Neural cell (in vitro differentiated cells): ENCODE measurements around the gene TNK2. TPM values are rescaled to one million over a fixed set of nuclear protein-coding genes. Genes with fewer than 3 reads are reported as not detected.

ENCODE experiments used
- H2AFZ ChIP-seq: fragments of 200-600, 300-800 bp; sonication (generic), shearing (Covaris generic); 2 replicates; pipeline ENCODE4 v1.6.0; 2014; ENCODE audit warnings: low read depth, mild to moderate bottlenecking, antibody characterized with exemption, low read length, moderate library complexity
- H3F3A ChIP-seq: fragments of 200-600 bp; shearing (Covaris generic); 2 replicates; pipeline ENCODE4 v1.6.1; 2016; ENCODE audit warnings: mild to moderate bottlenecking, moderate library complexity, mixed read lengths, antibody characterized with exemption, low read length; ENCODE audit not compliant: insufficient read depth, poor library complexity, severe bottlenecking
- H3K27ac ChIP-seq: fragments of 200-600, 300-800 bp; sonication (generic), shearing (Covaris generic); 2 replicates; pipeline ENCODE4 v1.5.1; 2014; ENCODE audit warnings: mild to moderate bottlenecking, low read length, moderate library complexity
- H3K27me3 ChIP-seq: fragments of 300-800, 200-600 bp; sonication (generic), shearing (Covaris generic); 2 replicates; pipeline ENCODE4 v1.6.0; 2014; ENCODE audit warnings: mild to moderate bottlenecking, low read depth, low read length, moderate library complexity; ENCODE audit not compliant: insufficient read depth
- H3K36me3 ChIP-seq: fragments of 300-800, 200-600 bp; sonication (generic), shearing (Covaris generic); 2 replicates; pipeline ENCODE4 v1.5.1; 2014; ENCODE audit warnings: mild to moderate bottlenecking, antibody characterized with exemption, low read length, moderate library complexity; ENCODE audit not compliant: insufficient read depth
- H3K4me2 ChIP-seq: fragments of 300-800, 200-600 bp; sonication (generic), shearing (Covaris generic); 2 replicates; pipeline ENCODE4 v1.6.0; 2014; ENCODE audit warnings: mild to moderate bottlenecking, low read length
- H3K4me3 ChIP-seq: fragments of 300-800, 200-600 bp; sonication (generic), shearing (Covaris generic); 2 replicates; pipeline ENCODE4 v1.5.1; 2014; ENCODE audit warnings: mild to moderate bottlenecking, low read length, moderate library complexity
- H3K79me2 ChIP-seq: fragments of 200-600 bp; shearing (Covaris generic); replicated peaks from 2 replicates; pipeline ENCODE4 v1.6.0; 2014; ENCODE audit warnings: mild to moderate bottlenecking, low read length, moderate library complexity; ENCODE audit not compliant: insufficient read depth
- H3K9ac ChIP-seq: fragments of 300-800, 200-600 bp; sonication (generic), shearing (Covaris generic); 2 replicates; pipeline ENCODE4 v1.6.1; 2016; ENCODE audit warnings: mild to moderate bottlenecking, low read length, mixed read lengths
- H3K9me2 ChIP-seq: fragments of 200-600 bp; shearing (Covaris generic); 2 replicates; pipeline ENCODE4 v1.6.1; 2016; ENCODE audit warnings: mild to moderate bottlenecking, low read length, mixed read lengths; ENCODE audit not compliant: insufficient read depth
- H3K9me3 ChIP-seq: fragments of 200-600, 300-800 bp; sonication (generic), shearing (Covaris generic); 2 replicates; pipeline ENCODE4 v1.6.1; 2016; ENCODE audit warnings: mild to moderate bottlenecking, mixed run types, low read length, moderate library complexity, mixed read lengths
- H4K20me1 ChIP-seq: fragments of 200-600 bp; shearing (Covaris generic); 2 replicates; pipeline ENCODE4 v1.6.1; 2016; ENCODE audit warnings: mild to moderate bottlenecking, mixed run types; ENCODE audit not compliant: insufficient read depth
- CTCF ChIP-seq: fragments of 450-650 bp; IDR thresholded peaks from 2 replicates; pipeline ENCODE4 v1.5.1; 2014; ENCODE audit warnings: antibody characterized with exemption, mild to moderate bottlenecking, moderate library complexity; ENCODE audit not compliant: poor library complexity, severe bottlenecking
- EP300 ChIP-seq: fragments of 450-650 bp; conservative IDR thresholded peaks from 2 replicates; pipeline ENCODE4 v1.6.1; 2014; ENCODE audit warnings: antibody characterized with exemption, mild to moderate bottlenecking, moderate library complexity; ENCODE audit not compliant: poor library complexity, severe bottlenecking
- MXI1 ChIP-seq: fragments of 450-650 bp; conservative IDR thresholded peaks from 2 replicates; pipeline ENCODE4 v1.6.1; 2014; ENCODE audit warnings: antibody characterized with exemption, mild to moderate bottlenecking; ENCODE audit not compliant: poor library complexity, severe bottlenecking
- POLR2AphosphoS5 ChIP-seq: IDR thresholded peaks from 2 replicates; pipeline ENCODE4 v1.6.1; 2012
- RAD21 ChIP-seq: fragments of 450-650 bp; conservative IDR thresholded peaks from 2 replicates; pipeline ENCODE4 v1.6.1; 2014; ENCODE audit warnings: antibody characterized with exemption, mild to moderate bottlenecking, moderate library complexity
- REST ChIP-seq: IDR thresholded peaks from 2 replicates; pipeline ENCODE4 v1.6.1; 2012; ENCODE audit warnings: borderline replicate concordance
- SMC3 ChIP-seq: fragments of 450-650 bp; conservative IDR thresholded peaks from 2 replicates; pipeline ENCODE4 v1.6.1; 2014; ENCODE audit warnings: antibody characterized with exemption, mild to moderate bottlenecking, moderate library complexity; ENCODE audit not compliant: poor library complexity
- TAF1 ChIP-seq: IDR thresholded peaks from 2 replicates; pipeline ENCODE4 v1.6.1; 2012; ENCODE audit warnings: low read depth
- polyA plus RNA-seq: library from polyadenylated mRNA; depleted of rRNA; stranded (reverse); fragments of >200 nt; gene quantifications from 2 replicates; pipeline ENCODE4 v1.2.3, GENCODE V29; 2014

Gene TNK2
- polyA plus RNA-seq, 1 donor from 2014 or later: 16.3 TPM

- TF ChIP-seq CTCF: no peak
Observed at GRCh38 chr3:195853036-195853435, 55.3 kb downstream of the TNK2 start (continued).

GRCh38 chr3:195850857-195851543 lies 57.4 kb downstream of the TNK2 start:
- H3K4me2 ChIP-seq: no peak overlapping the region

GRCh38 chr3:195849322-195850074 lies 58.9 kb downstream of the TNK2 start:
- Histone ChIP-seq H3K4me3 (no peak overlapping the region), H3K27me3 (no peaks in the 10 kb centered on the region), H3F3A (no peaks in the 10 kb centered on the region), H3K9ac (no peak overlapping the region), H2AFZ (no peak overlapping the region), H4K20me1 (no peaks in the 10 kb centered on the region), H3K9me3 (no peaks in the 10 kb centered on the region), H3K36me3 (no peaks in the 10 kb centered on the region), H3K79me2 (no peaks in the 10 kb centered on the region), H3K4me2 (no peak overlapping the region), H3K27ac (no peak overlapping the region), H3K9me2 (no peaks in the 10 kb centered on the region)
- TF ChIP-seq EP300: no peak
- TF ChIP-seq TAF1: no peak
- no peak for TF ChIP-seq SMC3
- no peak for TF ChIP-seq RAD21
- no peak for TF ChIP-seq CTCF
- TF ChIP-seq MXI1: no peak
- no peak for TF ChIP-seq POLR2AphosphoS5
- TF ChIP-seq REST: no peak

More at GRCh38 chr3:195850857-195851543, 57.4 kb downstream of the TNK2 start:
- Histone ChIP-seq H3F3A (no peaks in the 10 kb centered on the region), H3K27ac (no peak overlapping the region), H3K36me3 (no peaks in the 10 kb centered on the region), H3K79me2 (no peaks in the 10 kb centered on the region), H3K9me2 (no peaks in the 10 kb centered on the region), H3K4me3 (no peak overlapping the region), H3K9ac (no peak overlapping the region), H3K27me3 (no peaks in the 10 kb centered on the region), H3K9me3 (no peaks in the 10 kb centered on the region), H2AFZ (no peak overlapping the region), H4K20me1 (no peaks in the 10 kb centered on the region)
- TF ChIP-seq EP300: no peak
- TF ChIP-seq CTCF: peak; percentile 72
- TF ChIP-seq TAF1: no peak
- TF ChIP-seq SMC3: peak; percentile 45
- peak; percentile 61 for TF ChIP-seq RAD21
